GM21360 (cell line): ENCODE measurements around the gene BRWD1.
"Not testable (repeated sequence)": the region's sequence is repeated elsewhere in the genome, so short reads cannot be mapped to it uniquely, and the experiment has no call there.

ENCODE experiments used
- ATAC-seq: cut with Tn5 transposase; IDR thresholded peaks from one replicate; pipeline ENCODE4 v1.9.1; 2021; ENCODE audit warnings: mild to moderate bottlenecking, moderate library complexity; ENCODE audit not compliant: unreplicated experiment

The BRWD1 gene

GRCh38 chr21:39176271-39176709 lies 137.1 kb downstream of the BRWD1 start:
- ATAC-seq: no peak

GRCh38 chr21:39175665-39176064 lies 137.8 kb downstream of the BRWD1 start:
- no peak for ATAC-seq

- ATAC-seq: no peak
Measured at GRCh38 chr21:39175154-39175553, 138.3 kb downstream of the BRWD1 start.

GRCh38 chr21:39173716-39174680 lies 139.4 kb downstream of the BRWD1 start:
- no peak for ATAC-seq

- no peak for ATAC-seq
Measured at GRCh38 chr21:39169906-39170305, 143.5 kb downstream of the BRWD1 start.

GRCh38 chr21:39168800-39169199 lies 144.6 kb downstream of the BRWD1 start:
- ATAC-seq: no peak

- ATAC-seq: no peak
Measured at GRCh38 chr21:39164523-39164922, 148.9 kb downstream of the BRWD1 start.

- no peak for ATAC-seq
Measured at GRCh38 chr21:39161064-39161463, 152.4 kb downstream of the BRWD1 start.

GRCh38 chr21:39159342-39160063 lies 153.9 kb downstream of the BRWD1 start:
- no peak for ATAC-seq

GRCh38 chr21:39157241-39157640 lies 156.2 kb downstream of the BRWD1 start:
- ATAC-seq: not testable (repeated sequence)

- no peak for ATAC-seq
Measured at GRCh38 chr21:39156024-39156423, 157.4 kb downstream of the BRWD1 start.

- no peak for ATAC-seq
Measured at GRCh38 chr21:39155578-39155977, 157.9 kb downstream of the BRWD1 start.

GRCh38 chr21:39153842-39154241 lies 159.6 kb downstream of the BRWD1 start:
- no peak for ATAC-seq

- ATAC-seq: no peak
Measured at GRCh38 chr21:39153373-39153772, 160.1 kb downstream of the BRWD1 start.

- ATAC-seq: no peak
Measured at GRCh38 chr21:39152271-39152670, 161.2 kb downstream of the BRWD1 start.

- ATAC-seq: no peak
Measured at GRCh38 chr21:39150877-39151276, 162.6 kb downstream of the BRWD1 start.

GRCh38 chr21:39150316-39150715 lies 163.1 kb downstream of the BRWD1 start:
- no peak for ATAC-seq

- no peak for ATAC-seq
Measured at GRCh38 chr21:39149882-39150281, 163.6 kb downstream of the BRWD1 start.

- ATAC-seq: no peak
Measured at GRCh38 chr21:39148975-39149374, 164.5 kb downstream of the BRWD1 start.

GRCh38 chr21:39144191-39144590 lies 169.2 kb downstream of the BRWD1 start:
- no peak for ATAC-seq

GRCh38 chr21:39142972-39143371 lies 170.5 kb downstream of the BRWD1 start:
- ATAC-seq: no peak

- no peak for ATAC-seq
Measured at GRCh38 chr21:39141502-39141901, 171.9 kb downstream of the BRWD1 start.
